HepG2 (cell line): ENCODE data around the gene DSCAML1. TPM values are rescaled to one million over a fixed set of nuclear protein-coding genes. Genes with fewer than 3 reads are reported as not detected.
A peak's percentile ranks its signal among the peaks of the same experiment; 100 is the strongest.

Experiments
- BRF2 ChIP-seq: sonication (generic); formaldehyde crosslinking; IDR thresholded peaks from 2 replicates; pipeline ENCODE4 v1.8.1; 2022; ENCODE audit warnings: mild to moderate bottlenecking, missing genetic modification reagents
- ELF4 ChIP-seq: sonication (generic); formaldehyde crosslinking; IDR thresholded peaks from 2 replicates; pipeline ENCODE4 v1.5.0; 2020; ENCODE audit warnings: missing genetic modification reagents, mild to moderate bottlenecking, moderate library complexity, borderline replicate concordance
- FOXO1 ChIP-seq: sonication (generic); formaldehyde crosslinking; IDR thresholded peaks from 2 replicates; pipeline ENCODE4 v1.4.0; 2020; ENCODE audit warnings: missing genetic modification reagents
- GMEB1 ChIP-seq: sonication (generic); formaldehyde crosslinking; IDR thresholded peaks from 2 replicates; pipeline ENCODE4 v1.5.1; 2020; ENCODE audit warnings: missing genetic modification reagents, mild to moderate bottlenecking, borderline replicate concordance
- MED13 ChIP-seq: sonication (generic); formaldehyde crosslinking; IDR thresholded peaks from 2 replicates; pipeline ENCODE4 v1.5.0; 2020; ENCODE audit warnings: missing genetic modification reagents
- MYPOP ChIP-seq: sonication (generic); formaldehyde crosslinking; IDR thresholded peaks from 2 replicates; pipeline ENCODE4 v1.8.1; 2023; ENCODE audit warnings: mild to moderate bottlenecking, moderate library complexity, missing genetic modification reagents
- NR2F1 ChIP-seq, 2 experiments: fragments of 450-650 bp in 1 of 2; formaldehyde crosslinking in 1 of 2; IDR thresholded peaks; 2 replicates each; pipeline versions ENCODE4 v1.5.0 to v1.6.1; 2016 to 2020; ENCODE audit warnings: mild to moderate bottlenecking in 1 of 2, missing compliant biosample characterization in 1 of 2, missing genetic modification reagents in 1 of 2, moderate library complexity in 1 of 2
- NR3C1 ChIP-seq: sonication (generic); formaldehyde crosslinking; IDR thresholded peaks from 2 replicates; pipeline ENCODE4 v1.4.0; 2020; ENCODE audit warnings: missing genetic modification reagents
- PHF20 ChIP-seq: sonication (generic); formaldehyde crosslinking; IDR thresholded peaks from 2 replicates; pipeline ENCODE4 v1.5.0; 2020; ENCODE audit warnings: mild to moderate bottlenecking, missing genetic modification reagents
- PHF21A ChIP-seq: sonication (generic); formaldehyde crosslinking; IDR thresholded peaks from 2 replicates; pipeline ENCODE4 v1.5.0; 2020; ENCODE audit warnings: mild to moderate bottlenecking, missing genetic modification reagents
- RARG ChIP-seq: sonication (generic); formaldehyde crosslinking; IDR thresholded peaks from 2 replicates; pipeline ENCODE4 v1.4.0; 2020; ENCODE audit warnings: low read depth, mild to moderate bottlenecking, missing genetic modification reagents
- TBP ChIP-seq: sonication (generic); formaldehyde crosslinking; IDR thresholded peaks from 2 replicates; pipeline ENCODE4 v1.5.0; 2020; ENCODE audit warnings: missing genetic modification reagents
- TEAD3 ChIP-seq: optimal IDR thresholded peaks from 2 replicates; pipeline ENCODE3; 2016; ENCODE audit warnings: borderline replicate concordance
- USF2 ChIP-seq, 2 experiments: sonication (generic) in 1 of 2; formaldehyde crosslinking in 1 of 2; IDR thresholded peaks; 2 replicates each; pipeline versions ENCODE4 v1.5.1 to v1.6.1; 2011 to 2020; ENCODE audit warnings: borderline replicate concordance in 1 of 2, low read depth in 1 of 2, low read length in 1 of 2, mild to moderate bottlenecking in 1 of 2, missing genetic modification reagents in 1 of 2, moderate library complexity in 1 of 2
- ZBTB1 ChIP-seq: sonication (generic); formaldehyde crosslinking; IDR thresholded peaks from 2 replicates; pipeline ENCODE4 v1.4.0; 2020; ENCODE audit warnings: missing genetic modification reagents, borderline replicate concordance
- ZNF432 ChIP-seq: sonication (generic); formaldehyde crosslinking; IDR thresholded peaks from 2 replicates; pipeline ENCODE4 v1.5.0; 2020; ENCODE audit warnings: missing genetic modification reagents, mild to moderate bottlenecking, borderline replicate concordance
- ZNF747 ChIP-seq: sonication (generic); formaldehyde crosslinking; IDR thresholded peaks from 2 replicates; pipeline ENCODE4 v1.8.1; 2023; ENCODE audit warnings: missing genetic modification reagents, mild to moderate bottlenecking, borderline replicate concordance
- ZNF776 ChIP-seq: sonication (generic); formaldehyde crosslinking; IDR thresholded peaks from 2 replicates; pipeline ENCODE4 v1.4.0; 2020; ENCODE audit warnings: mild to moderate bottlenecking, missing genetic modification reagents
- polyA plus RNA-seq, 8 experiments: library from polyadenylated mRNA; depleted of rRNA in 3 of 8; stranded (reverse) in 7 of 8; unstranded in 1 of 8; fragments of >200 nt; fragmentation: Illumina TruSeq in 4 of 8; extraction: Trizol in 4 of 8; gene quantifications; 2 replicates each; pipeline versions ENCODE4 v1.2.1 to v1.2.3, GENCODE V29; 2011 to 2016; ENCODE audit warnings: low read depth in 4 of 8, missing spikeins in 1 of 8, mixed read lengths in 1 of 8; ENCODE audit not compliant: insufficient read depth in 1 of 8
- total RNA-seq, 5 experiments: library from RNA; depleted of rRNA; stranded (reverse); fragments of >200 nt; fragmentation: Illumina TruSeq; extraction: Trizol; gene quantifications; 2 replicates each; pipeline ENCODE4 v1.2.3, GENCODE V29; 2016; ENCODE audit warnings: low read depth in 1 of 5
- TF ChIP-seq, protein P1 (sequence below): sonication (generic); formaldehyde crosslinking; IDR thresholded peaks from 2 replicates; pipeline ENCODE4 v1.5.0; 2020; ENCODE audit warnings: mild to moderate bottlenecking, missing genetic modification reagents

The DSCAML1 gene
- total and polyA plus RNA-seq, 2 of the 13 experiments (the other 11 are each of a cell fraction or from before 2014, with no cell fraction given) = 0.29 to 0.40 TPM

DNA sequence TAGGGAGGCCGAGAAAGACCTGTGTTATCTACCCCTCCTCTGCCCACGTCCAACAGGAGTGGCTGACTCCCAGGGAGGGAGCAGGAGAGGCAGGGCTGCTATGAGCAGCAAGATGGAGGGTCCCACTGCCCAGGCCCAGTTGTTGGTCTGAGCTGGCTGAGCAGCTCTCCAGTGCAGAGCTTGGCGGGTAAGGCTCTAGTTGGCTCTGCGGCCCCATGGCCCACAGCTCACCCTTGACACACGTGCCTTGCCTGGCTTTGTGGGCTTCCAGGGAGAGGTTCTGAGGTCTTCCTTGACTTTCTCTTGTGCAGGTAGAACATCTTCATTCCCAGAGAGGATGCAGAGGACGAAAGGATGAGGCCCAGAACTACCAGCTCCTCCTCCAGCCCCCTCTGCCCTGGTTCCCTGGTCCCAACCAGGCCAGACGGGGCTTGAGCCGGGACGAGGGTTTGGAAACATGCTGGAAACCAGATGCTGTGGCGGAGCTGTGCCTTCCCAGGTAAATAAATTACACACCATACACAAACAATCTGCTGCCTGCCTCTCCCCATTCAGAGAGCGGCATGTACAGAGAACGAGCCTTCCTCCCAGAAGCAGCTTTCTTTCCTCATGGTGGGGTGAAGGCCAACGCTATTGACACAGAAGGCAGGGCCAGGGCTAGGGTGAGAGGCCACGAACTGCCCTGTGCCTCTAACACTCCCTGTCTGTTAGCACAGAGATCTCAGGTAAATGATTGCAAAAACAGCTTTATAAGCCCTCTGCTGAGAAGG, 48.1 kb downstream of the DSCAML1 start (continued):
- no peak for TF ChIP-seq ZNF432
- TF ChIP-seq USF2 (IDR thresholded peaks at IDR 0.05; ENCODE audit: low read depth, low read length) = no peak
- no peak for TF ChIP-seq USF2 (CRISPR knock-in tag; IDR thresholded peaks at IDR 0.05; ENCODE audit: borderline replicate concordance)
- TF ChIP-seq PHF20 = no peak
- TF ChIP-seq MED13 (CRISPR knock-in tag) = no peak
- no peak for TF ChIP-seq TBP
- no peak for TF ChIP-seq ZBTB1 (CRISPR knock-in tag)
- no peak for TF ChIP-seq ELF4 (CRISPR knock-in tag)
- TF ChIP-seq MYPOP (CRISPR knock-in tag) = peak; percentile 70; the same call in 1 of the 2 replicates
- TF ChIP-seq RARG = no peak
- TF ChIP-seq, protein P1, sequence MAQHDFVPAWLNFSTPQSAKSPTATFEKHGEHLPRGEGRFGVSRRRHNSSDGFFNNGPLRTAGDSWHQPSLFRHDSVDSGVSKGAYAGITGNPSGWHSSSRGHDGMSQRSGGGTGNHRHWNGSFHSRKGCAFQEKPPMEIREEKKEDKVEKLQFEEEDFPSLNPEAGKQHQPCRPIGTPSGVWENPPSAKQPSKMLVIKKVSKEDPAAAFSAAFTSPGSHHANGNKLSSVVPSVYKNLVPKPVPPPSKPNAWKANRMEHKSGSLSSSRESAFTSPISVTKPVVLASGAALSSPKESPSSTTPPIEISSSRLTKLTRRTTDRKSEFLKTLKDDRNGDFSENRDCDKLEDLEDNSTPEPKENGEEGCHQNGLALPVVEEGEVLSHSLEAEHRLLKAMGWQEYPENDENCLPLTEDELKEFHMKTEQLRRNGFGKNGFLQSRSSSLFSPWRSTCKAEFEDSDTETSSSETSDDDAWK (CRISPR knock-in tag) = no peak
- TF ChIP-seq ZNF776 = no peak
- no peak for TF ChIP-seq GMEB1
- peak; percentile 84 for TF ChIP-seq FOXO1 (CRISPR knock-in tag)
- 0 out of 2 replicates have a peak, but pooled peaks have one; percentile 62 for TF ChIP-seq ZNF747 (CRISPR knock-in tag)
- peak; percentile 84; the same call in 1 of the 2 replicates for TF ChIP-seq PHF21A
- peak; percentile 83 for TF ChIP-seq TEAD3 (CRISPR knock-in tag)
- TF ChIP-seq NR2F1 (CRISPR knock-in tag; IDR thresholded peaks at IDR 0.05) = peak; percentile 96 to 97
- no peak for TF ChIP-seq NR3C1 (CRISPR knock-in tag)
- TF ChIP-seq BRF2 (CRISPR knock-in tag) = no peak
